ENCODE data around the gene ARL13B.

ARL13B gene

GRCh38 chr3:94095111-94095510 is 115.2 kb downstream of the ARL13B start:
- in situ Hi-C loops (cut with HindIII; ENCODE audit: low sequenced_read_pairs): no loop called here

GRCh38 chr3:94098452-94098851 is 118.5 kb downstream of the ARL13B start:
- in situ Hi-C loops (cut with HindIII; ENCODE audit: low sequenced_read_pairs): no loop called here

DNA sequence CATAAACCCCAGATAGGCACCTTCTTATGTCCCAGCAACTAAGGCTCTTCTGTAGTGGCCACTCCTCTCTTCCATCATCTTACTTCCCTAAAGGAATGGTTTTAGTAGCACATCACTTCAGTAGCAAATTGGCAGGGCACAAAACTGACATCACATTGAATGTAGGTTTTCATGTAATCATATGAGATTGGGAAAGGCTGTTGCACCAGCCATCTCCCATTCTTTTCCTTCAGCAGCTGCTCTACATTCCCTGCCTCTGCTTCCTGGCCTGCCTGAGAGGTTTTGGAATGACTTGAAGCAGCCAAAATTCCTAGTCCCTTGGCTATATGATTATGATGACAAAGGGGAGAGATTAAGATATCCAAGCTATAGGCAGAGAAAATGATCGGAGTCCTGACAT is 119.4 kb downstream of the ARL13B start:
- in situ Hi-C loops (cut with HindIII; ENCODE audit: low sequenced_read_pairs): no loop called here

- in situ Hi-C loops (cut with HindIII; ENCODE audit: low sequenced_read_pairs): no loop called here
These were observed 121.9 kb downstream of the ARL13B start for GRCh38 chr3:94101860-94102259.
